ENCODE results near the gene NANOS1. TPM values are rescaled to one million over a fixed set of nuclear protein-coding genes. Genes with fewer than 3 reads are reported as not detected.

Gene NANOS1
- total RNA-seq, 1 donor from 2014 or later: 8.7 TPM

DNA sequence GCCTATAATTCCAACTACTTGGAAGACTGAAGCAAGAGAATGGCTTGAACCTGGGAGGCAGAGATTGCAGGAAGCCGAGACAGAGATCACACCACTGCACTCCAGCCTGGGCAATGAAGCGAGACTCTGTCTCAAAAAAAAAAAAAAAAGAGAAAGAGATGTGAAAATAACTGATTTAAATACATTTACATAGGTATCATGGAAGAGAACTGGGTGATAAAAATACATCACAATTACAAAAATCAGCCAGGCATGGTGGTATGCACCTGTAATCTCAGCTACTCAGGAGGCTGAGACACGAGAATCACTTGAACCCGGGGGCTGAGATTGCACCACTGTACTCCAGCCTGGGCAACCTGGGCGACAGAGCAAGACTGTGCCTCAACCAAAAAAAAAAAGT is 19.8 kb downstream of the NANOS1 start:
- DNase-seq: no peak
- ATAC-seq: no peak
- intact Hi-C loops (cut with micrococcal nuclease): no loop called here

DNA sequence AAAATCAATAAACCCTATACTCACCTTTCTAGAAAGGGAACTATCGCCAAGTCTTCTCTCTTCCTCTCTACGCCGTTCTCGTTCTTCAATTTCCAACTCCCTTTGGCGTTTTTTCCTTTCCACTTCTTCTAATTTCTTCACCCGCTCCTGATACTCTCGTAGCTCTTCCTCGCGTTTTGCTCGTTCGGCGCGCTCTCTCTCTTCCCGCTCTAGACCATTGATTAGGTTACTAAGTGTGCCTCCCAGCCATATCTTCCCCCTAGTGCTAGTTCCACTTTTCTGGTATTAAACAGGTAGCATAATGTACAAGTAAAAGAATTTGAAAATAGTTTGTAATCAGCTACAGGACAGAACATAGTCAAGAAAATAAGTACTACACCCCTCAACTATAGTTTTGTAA is 20.3 kb downstream of the NANOS1 start:
- no peak for ATAC-seq
- DNase-seq: no peak
- intact Hi-C loops (cut with micrococcal nuclease): no loop called here

DNA sequence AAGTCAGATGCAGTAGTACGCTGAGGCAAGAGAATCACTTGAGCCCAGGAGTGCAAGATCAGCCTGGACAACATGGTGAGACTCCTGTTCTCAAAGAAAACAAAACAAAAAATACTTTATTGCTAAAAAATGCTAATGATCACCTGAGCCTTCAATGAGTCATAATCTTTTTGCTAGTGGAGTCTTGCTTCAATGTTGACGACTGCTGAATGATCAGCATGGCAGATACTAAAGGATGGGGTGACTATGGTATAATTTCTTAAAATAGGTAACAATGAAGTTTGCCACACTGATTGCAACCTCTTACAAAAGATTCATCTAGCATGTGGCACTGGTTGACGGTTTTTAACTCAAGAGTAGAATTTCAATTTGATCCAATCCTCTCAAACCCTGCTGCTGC is 22.3 kb downstream of the NANOS1 start:
- DNase-seq (no peak), ATAC-seq (no peak)
- intact Hi-C loops (cut with micrococcal nuclease): no loop called here

- DNase-seq: no peak
- intact Hi-C loops (cut with micrococcal nuclease): no loop called here
Measured at GRCh38 chr10:119055472-119055871, 26.0 kb downstream of the NANOS1 start.

GRCh38 chr10:119058010-119058409 is 28.5 kb downstream of the NANOS1 start:
- DNase-seq (no peak), ATAC-seq (no peak)
- intact Hi-C loops (cut with micrococcal nuclease): no loop called here

More at GRCh38 chr10:119055472-119055871, 26.0 kb downstream of the NANOS1 start:
- no peak for ATAC-seq

DNA sequence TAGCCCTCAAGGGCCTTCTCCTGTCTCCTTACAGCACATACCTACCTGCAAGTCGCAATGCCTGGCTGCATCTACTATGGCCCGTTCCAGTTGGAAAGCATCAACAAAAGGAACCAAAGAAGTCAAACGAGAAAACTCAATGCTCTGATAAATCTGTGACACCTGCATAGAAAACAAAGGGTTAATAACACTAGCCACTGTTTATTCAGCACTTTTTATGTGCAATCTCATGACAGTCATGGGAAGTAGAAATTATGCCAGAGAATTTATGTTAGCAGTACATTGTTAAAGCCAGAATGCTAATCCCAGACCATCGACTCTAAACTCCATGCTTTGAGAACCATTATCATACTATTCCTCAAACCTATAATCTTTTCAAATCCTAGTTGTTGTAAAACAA is 30.0 kb downstream of the NANOS1 start:
- ATAC-seq (no peak), DNase-seq (no peak)
- intact Hi-C loops (cut with micrococcal nuclease): no loop called here

GRCh38 chr10:119060107-119060506 is 30.6 kb downstream of the NANOS1 start:
- ATAC-seq: no peak
- no peak for DNase-seq
- intact Hi-C loops (cut with micrococcal nuclease): no loop called here

GRCh38 chr10:119061352-119061751 is 31.8 kb downstream of the NANOS1 start:
- no peak for ATAC-seq
- intact Hi-C loops (cut with micrococcal nuclease): no loop called here

GRCh38 chr10:119061926-119062325 is 32.4 kb downstream of the NANOS1 start:
- DNase-seq (no peak), ATAC-seq (no peak)
- intact Hi-C loops (cut with micrococcal nuclease): no loop called here

More at GRCh38 chr10:119061352-119061751, 31.8 kb downstream of the NANOS1 start:
- DNase-seq: no peak

GRCh38 chr10:119070395-119071165 is 41.1 kb downstream of the NANOS1 start:
- intact Hi-C loops (cut with micrococcal nuclease): loop anchor here (10.0 kb wide), 1 partner anchor 94 kb away; the partner anchor contains the start of gene SFXN4
- no peak for DNase-seq

GRCh38 chr10:119073584-119073983 is 44.1 kb downstream of the NANOS1 start:
- no peak for DNase-seq
- intact Hi-C loops (cut with micrococcal nuclease): loop anchor here (10.0 kb wide), 1 partner anchor 91 kb away; the partner anchor contains the start of gene SFXN4
- ATAC-seq: no peak

More at GRCh38 chr10:119070395-119071165, 41.1 kb downstream of the NANOS1 start:
- no peak for ATAC-seq

- intact Hi-C loops (cut with micrococcal nuclease): loop anchor here (10.0 kb wide), 1 partner anchor 86 kb away; the partner anchor contains the start of gene SFXN4
- ATAC-seq (no peak), DNase-seq (no peak)
Measured at GRCh38 chr10:119078422-119079179, 49.1 kb downstream of the NANOS1 start.

GRCh38 chr10:119079599-119080520 is 50.3 kb downstream of the NANOS1 start:
- ATAC-seq (peak; percentile 89), DNase-seq (peak; percentile 85)
- intact Hi-C loops (cut with micrococcal nuclease): loop anchor here (10.0 kb wide), 1 partner anchor 85 kb away; the partner anchor contains the start of gene SFXN4

GRCh38 chr10:119080521-119081259 is 51.2 kb downstream of the NANOS1 start, which contains the start of gene EIF3A:
TSS of gene EIF3A (minus strand) at chr10:119080817. CDS start at chr10:119080676, 141 bp downstream.
- ATAC-seq (peak; percentile 98), DNase-seq (peak; percentile 96)
- intact Hi-C loops (cut with micrococcal nuclease): no loop called here

All from left ventricle myocardium superior (tissue), 1 donor.